HFFc6 (cell line): ENCODE measurements around the gene PWWP2A. TPM values are rescaled to one million over a fixed set of nuclear protein-coding genes. Genes with fewer than 3 reads are reported as not detected.

Experiments used
- DNase-seq: peaks from one replicate; pipeline ENCODE4 v3.0.0-alpha.2; 2018
- H3K27ac Mint-ChIP-seq: 2 replicates; pipeline ENCODE4 v1.8.0; 2020; ENCODE audit warnings: mild to moderate bottlenecking, mixed read lengths
- H3K27me3 Mint-ChIP-seq: 2 replicates; pipeline ENCODE4 v1.8.0; 2021; ENCODE audit warnings: mild to moderate bottlenecking, moderate library complexity, mixed read lengths; ENCODE audit not compliant: insufficient read depth
- H3K36me3 Mint-ChIP-seq: 2 replicates; pipeline ENCODE4 v1.8.0; 2021; ENCODE audit warnings: low read depth, mixed read lengths
- H3K4me1 Mint-ChIP-seq: 2 replicates; pipeline ENCODE4 v1.8.0; 2020; ENCODE audit warnings: low read depth, mixed read lengths
- H3K4me3 Mint-ChIP-seq: 2 replicates; pipeline ENCODE4 v1.8.0; 2020; ENCODE audit warnings: mild to moderate bottlenecking, moderate library complexity, mixed read lengths
- H3K9me3 Mint-ChIP-seq: 2 replicates; pipeline ENCODE4 v1.8.0; 2020; ENCODE audit warnings: mild to moderate bottlenecking, mixed read lengths
- CTCF ChIP-seq: fragments of 200-600 bp; sonication (generic); IDR thresholded peaks from 2 replicates; pipeline ENCODE4 v1.5.0; 2021; ENCODE audit warnings: antibody characterized with exemption, mild to moderate bottlenecking
- total RNA-seq, 6 experiments: library from RNA; stranded (reverse); fragmentation: NEBNext Ultra II Directional; extraction: Animal tissue kit (Norgen Biotek cat#: 25700); gene quantifications; 2 replicates in 1 of 6; 3 replicates in 5 of 6; pipeline ENCODE4 v1.2.3, GENCODE V29; 2021

The PWWP2A gene
- total RNA-seq, 6 experiments from 2014 or later = 11.3 to 12.7 (median 12.3) TPM

GRCh38 chr5:160158087-160158486, 38.8 kb upstream of the PWWP2A start:
- Mint-ChIP-seq H3K27me3 (no peaks in the 10 kb centered on the region), H3K9me3 (no peaks in the 10 kb centered on the region), H3K4me1 (peaks cover 12% of the 10 kb centered on the region), H3K36me3 (no peaks in the 10 kb centered on the region), H3K4me3 (no peak overlapping the region), H3K27ac (no peak overlapping the region)
- no peak for DNase-seq
- TF ChIP-seq CTCF = no peak

GRCh38 chr5:160155017-160155750, 35.9 kb upstream of the PWWP2A start:
- no peak overlapping the region for H3K27ac Mint-ChIP-seq
- peaks cover 7% of the 10 kb centered on the region for H3K4me1 Mint-ChIP-seq
- H3K36me3 Mint-ChIP-seq = no peaks in the 10 kb centered on the region
- H3K27me3 Mint-ChIP-seq = no peaks in the 10 kb centered on the region; the same call in none of the 2 replicates
- peak; percentile 24 for DNase-seq
- no peak for TF ChIP-seq CTCF
- no peak overlapping the region for H3K4me3 Mint-ChIP-seq
- no peaks in the 10 kb centered on the region for H3K9me3 Mint-ChIP-seq

- peaks cover 7% of the 10 kb centered on the region for H3K4me1 Mint-ChIP-seq
- no peak for TF ChIP-seq CTCF
- no peaks in the 10 kb centered on the region; the same call in none of the 2 replicates for H3K27me3 Mint-ChIP-seq
- H3K9me3 Mint-ChIP-seq = no peaks in the 10 kb centered on the region
- no peak overlapping the region for H3K4me3 Mint-ChIP-seq
- no peaks in the 10 kb centered on the region for H3K36me3 Mint-ChIP-seq
- H3K27ac Mint-ChIP-seq = no peak overlapping the region
- DNase-seq = no peak
These were observed 33.7 kb upstream of the PWWP2A start for GRCh38 chr5:160152901-160153300.

- peaks cover 10% of the 10 kb centered on the region for H3K4me1 Mint-ChIP-seq
These were observed 33.0 kb upstream of the PWWP2A start for GRCh38 chr5:160152287-160152686.

GRCh38 chr5:160151017-160151416, 31.8 kb upstream of the PWWP2A start:
- H3K4me3 Mint-ChIP-seq = no peak overlapping the region
- H3K27me3 Mint-ChIP-seq = no peaks in the 10 kb centered on the region; the same call in none of the 2 replicates
- peaks cover 18% of the 10 kb centered on the region for H3K4me1 Mint-ChIP-seq
- no peak for DNase-seq
- H3K36me3 Mint-ChIP-seq = no peaks in the 10 kb centered on the region
- no peaks in the 10 kb centered on the region for H3K9me3 Mint-ChIP-seq
- no peak for TF ChIP-seq CTCF
- no peak overlapping the region for H3K27ac Mint-ChIP-seq

More at GRCh38 chr5:160152287-160152686, 33.0 kb upstream of the PWWP2A start:
- no peak for TF ChIP-seq CTCF
- DNase-seq = no peak
- Mint-ChIP-seq H3K36me3 (no peaks in the 10 kb centered on the region), H3K27me3 (no peaks in the 10 kb centered on the region; the same call in none of the 2 replicates), H3K4me3 (no peak overlapping the region), H3K27ac (no peak overlapping the region), H3K9me3 (no peaks in the 10 kb centered on the region)
